K562 (cell line): ENCODE results near the gene VILL. TPM values are rescaled to one million over a fixed set of nuclear protein-coding genes. Genes with fewer than 3 reads are reported as not detected.

Experiments
- ATAC-seq: fragments of 200-7000 bp; cut with Tn5 transposase; 3 replicates; pipeline ENCODE4 v1.9.1; 2020; ENCODE audit warnings: moderate library complexity
- BruUV-seq: library from RNA; stranded (reverse); fragments of 400-500 nt; replicated peaks from 2 replicates; lab custom pipeline; 2021; lab: Mats Ljungman, UMichigan
- CTCF ChIA-PET: fragments of 300-600 bp; formaldehyde crosslinking; extraction: SDS; loops from one replicate; lab custom pipeline; 2021; ENCODE audit warnings: low intra/inter-chr PET ratio; lab: Yijun Ruan, JAX
- POLR2A ChIA-PET: fragments of 300-600, 350-650 bp; sonication (Branson Sonifier 250); formaldehyde crosslinking; extraction: SDS; loops from one replicate; lab custom pipeline; 2021; ENCODE audit warnings: antibody characterized with exemption, inconsistent platforms; lab: Yijun Ruan, JAX
- DNase-seq, 4 experiments: peaks; one replicate each; pipeline versions ENCODE4 v3.0.0 to v3.0.0-alpha.2; 2011 to 2018; ENCODE audit warnings: low spot score in 3 of 4, mixed read lengths in 3 of 4; ENCODE audit errors: extremely low read depth in 1 of 4
- FAIRE-seq: peaks from 2 replicates; lab custom pipeline; 2011; peaks lifted over from hg19 to GRCh38; lab: Jason Lieb, UNC
- H2AFZ ChIP-seq: 2 replicates; pipeline ENCODE4 v1.6.0; 2011; ENCODE audit warnings: low read depth, low read length, control low read depth, inconsistent platforms
- H3K27ac ChIP-seq: fragments of 200-600 bp; 3 replicates; pipeline ENCODE4 v1.8.0; 2011; ENCODE audit warnings: low read depth, mild to moderate bottlenecking, control low read depth, inconsistent platforms, low read length, moderate library complexity, mixed read lengths; ENCODE audit errors: extremely low read depth
- H3K27me3 ChIP-seq, 2 experiments: fragments of 300-600 bp in 1 of 2; 2 replicates in 1 of 2; 3 replicates in 1 of 2; pipeline versions ENCODE4 v1.6.0 to v1.8.0; 2011; ENCODE audit warnings: inconsistent platforms in 2 of 2, low read length in 2 of 2, mild to moderate bottlenecking in 1 of 2, mixed read lengths in 1 of 2, moderate library complexity in 1 of 2; ENCODE audit not compliant: control insufficient read depth in 2 of 2, insufficient read depth in 2 of 2
- H3K36me3 ChIP-seq: fragments of 300-600 bp; 3 replicates; pipeline ENCODE4 v1.8.0; 2011; ENCODE audit warnings: mild to moderate bottlenecking, low read length, inconsistent platforms; ENCODE audit not compliant: control insufficient read depth, insufficient read depth
- H3K4me1 ChIP-seq, 2 experiments: fragments of 200-600 bp in 1 of 2; replicated peaks in 1 of 2; 2 replicates in 1 of 2; 3 replicates in 1 of 2; pipeline versions ENCODE4 v1.5.1 to v1.8.0; 2011; ENCODE audit warnings: inconsistent platforms in 2 of 2, low read length in 2 of 2, mild to moderate bottlenecking in 1 of 2, mixed read lengths in 1 of 2, moderate library complexity in 1 of 2; ENCODE audit not compliant: control insufficient read depth in 2 of 2, insufficient read depth in 2 of 2
- H3K4me2 ChIP-seq: 2 replicates; pipeline ENCODE4 v1.6.1; 2011; ENCODE audit warnings: low read length, control low read depth, inconsistent platforms, mixed read lengths; ENCODE audit not compliant: insufficient read depth
- H3K4me3 ChIP-seq: fragments of 200-600 bp; sonication (generic), shearing (Covaris generic); 2 replicates; pipeline ENCODE4 v1.5.1; 2016; ENCODE audit warnings: control low read depth, inconsistent platforms
- H3K79me2 ChIP-seq: fragments of 200-600 bp; 3 replicates; pipeline ENCODE4 v1.8.0; 2011; ENCODE audit warnings: low read length, inconsistent platforms; ENCODE audit not compliant: control insufficient read depth, insufficient read depth
- H3K9ac ChIP-seq, 2 experiments: 2 replicates each; pipeline versions ENCODE4 v1.6.0 to v1.6.1; 2011; ENCODE audit warnings: low read depth in 2 of 2, low read length in 2 of 2, control low read depth in 1 of 2, inconsistent platforms in 1 of 2, mild to moderate bottlenecking in 1 of 2, mixed read lengths in 1 of 2; ENCODE audit not compliant: insufficient read depth in 1 of 2
- H3K9me1 ChIP-seq: one replicate; pipeline ENCODE4 v1.6.0; 2011; ENCODE audit warnings: inconsistent platforms, mild to moderate bottlenecking, low read length, moderate library complexity; ENCODE audit not compliant: control insufficient read depth, insufficient read depth
- H3K9me3 ChIP-seq: replicated peaks from 2 replicates; pipeline ENCODE4 v1.5.1; 2011; ENCODE audit warnings: low read depth, low read length, inconsistent platforms; ENCODE audit not compliant: control insufficient read depth, insufficient read depth
- H4K20me1 ChIP-seq: replicated peaks from 2 replicates; pipeline ENCODE4 v1.6.1; 2011; ENCODE audit warnings: low read length, inconsistent platforms, mixed read lengths; ENCODE audit not compliant: control insufficient read depth, insufficient read depth
- FIP1L1 ChIP-seq: fragments of 200-400 bp; formaldehyde crosslinking; IDR thresholded peaks from 2 replicates; pipeline ENCODE4 v1.6.1; 2018; ENCODE audit warnings: mild to moderate bottlenecking, low read depth, low read length; ENCODE audit not compliant: poor library complexity, severe bottlenecking
- FOXM1 ChIP-seq, 2 experiments: fragments of 450-650 bp in 1 of 2; sonication (generic) in 1 of 2; formaldehyde crosslinking in 1 of 2; IDR thresholded peaks; 2 replicates each; pipeline versions ENCODE4 v1.6.1 to v1.9.0; 2017 to 2022; ENCODE audit warnings: low read depth in 2 of 2, mild to moderate bottlenecking in 2 of 2, missing genetic modification reagents in 1 of 2, moderate library complexity in 1 of 2
- HDAC6 ChIP-seq: IDR thresholded peaks from 2 replicates; pipeline ENCODE4 v1.6.1; 2012; ENCODE audit warnings: low read depth, mild to moderate bottlenecking, control low read depth, inconsistent platforms, low read length, moderate library complexity
- MAFK ChIP-seq: IDR thresholded peaks from 2 replicates; pipeline ENCODE4 v1.6.1; 2011; ENCODE audit warnings: low read length, improper control_type of control experiment
- NFIC ChIP-seq: fragments of 450-650 bp; IDR thresholded peaks from 2 replicates; pipeline ENCODE4 v1.6.1; 2017; ENCODE audit warnings: mild to moderate bottlenecking, inconsistent platforms
- NR2C1 ChIP-seq, 2 experiments: fragments of 450-650 bp; IDR thresholded peaks; 2 replicates each; pipeline ENCODE4 v1.6.1; 2017; ENCODE audit warnings: mild to moderate bottlenecking in 2 of 2, antibody characterized with exemption in 1 of 2, inconsistent platforms in 1 of 2, missing compliant biosample characterization in 1 of 2, missing genetic modification characterization in 1 of 2
- RBM17 ChIP-seq: fragments of 200-400 bp; formaldehyde crosslinking; IDR thresholded peaks from 2 replicates; pipeline ENCODE4 v1.6.1; 2017; ENCODE audit warnings: low read depth, mild to moderate bottlenecking, low read length, borderline replicate concordance
- SIRT6 ChIP-seq: IDR thresholded peaks from one replicate; pipeline ENCODE4 v1.6.1; 2012; ENCODE audit warnings: low read depth, mild to moderate bottlenecking, control low read depth, inconsistent platforms, low read length, moderate library complexity
- SRSF1 ChIP-seq: fragments of 200-400 bp; formaldehyde crosslinking; IDR thresholded peaks from 2 replicates; pipeline ENCODE4 v1.6.1; 2017; ENCODE audit warnings: mild to moderate bottlenecking, low read depth, low read length, moderate library complexity
- TFE3 ChIP-seq: fragments of 450-650 bp; formaldehyde crosslinking; IDR thresholded peaks from 2 replicates; pipeline ENCODE4 v1.4.0; 2020; ENCODE audit warnings: mild to moderate bottlenecking, mixed read lengths
- U2AF2 ChIP-seq: fragments of 200-400 bp; formaldehyde crosslinking; optimal IDR thresholded peaks from 2 replicates; pipeline ENCODE3; 2017; ENCODE audit warnings: low read depth, mild to moderate bottlenecking, low read length
- ZBTB1 ChIP-seq: sonication (generic); formaldehyde crosslinking; IDR thresholded peaks from 2 replicates; pipeline ENCODE4 v1.8.1; 2023; ENCODE audit warnings: missing genetic modification reagents, low read depth, mild to moderate bottlenecking, borderline replicate concordance
- WGBS: fragments of 100-300 bp; shearing (Covaris generic); methylation state at CpG from one replicate; pipeline ENCODE4 v1.1.6; 2016; ENCODE audit warnings: low coverage, mixed read lengths; ENCODE audit not compliant: insufficient coverage; ENCODE audit errors: missing lambda C conversion rate; 5-methylcytosine and 5-hydroxymethylcytosine counted together
- in situ Hi-C: fragments of 300-500 bp; cut with MboI; formaldehyde crosslinking; loops from 4 replicates; pipeline ENCODE4 v1.15.0; 2018; ENCODE audit warnings: inconsistent platforms, mixed read lengths
- intact Hi-C: fragments of 100-400 bp; cut with micrococcal nuclease; formaldehyde crosslinking; loops from 2 replicates; pipeline ENCODE4 v1.14.2; 2022
- polyA plus RNA-seq, 8 experiments: library from polyadenylated mRNA; depleted of rRNA in 4 of 8; stranded (reverse) in 5 of 8; unstranded in 3 of 8; fragments of >200 nt; fragmentation: Nextera tagmentation in 2 of 8; fragmentation: Illumina TruSeq in 1 of 8; extraction: Ambion mirVana in 2 of 8; extraction: Trizol in 1 of 8; gene quantifications; 2 replicates each; pipeline versions ENCODE4 v1.2.1 to v1.2.3, GENCODE V29; 2011 to 2014; ENCODE audit warnings: inconsistent platforms in 1 of 8, missing spikeins in 1 of 8
- total RNA-seq, 7 experiments: library from RNA; depleted of rRNA in 6 of 7; stranded (reverse); fragments of >200 nt in 6 of 7; fragmentation: Illumina TruSeq in 2 of 7; extraction: Trizol in 2 of 7; gene quantifications; 2 replicates each; pipeline versions ENCODE4 v1.2.1 to v1.2.3, GENCODE V29; 2011 to 2021; ENCODE audit warnings: low replicate concordance in 1 of 7
- TF ChIP-seq, protein P1 (sequence below): fragments of 250-450 bp; sonication (Bioruptor Pico); IDR thresholded peaks from 2 replicates; pipeline ENCODE4 v1.4.0; 2020
- TF ChIP-seq, protein P2 (sequence below), 2 experiments: fragments of 450-650 bp in 1 of 2; sonication (generic) in 1 of 2; formaldehyde crosslinking; conservative IDR thresholded peaks; 2 replicates each; pipeline versions ENCODE4 v1.4.0 to v1.8.1; 2020 to 2022; ENCODE audit warnings: mild to moderate bottlenecking in 1 of 2, missing genetic modification reagents in 1 of 2

VILL gene
- total and polyA plus RNA-seq, 9 of the 15 experiments (the other 6 are each of a cell fraction or from before 2014, with no cell fraction given) = 0.11 to 16.0 (median 8.8) TPM

DNA sequence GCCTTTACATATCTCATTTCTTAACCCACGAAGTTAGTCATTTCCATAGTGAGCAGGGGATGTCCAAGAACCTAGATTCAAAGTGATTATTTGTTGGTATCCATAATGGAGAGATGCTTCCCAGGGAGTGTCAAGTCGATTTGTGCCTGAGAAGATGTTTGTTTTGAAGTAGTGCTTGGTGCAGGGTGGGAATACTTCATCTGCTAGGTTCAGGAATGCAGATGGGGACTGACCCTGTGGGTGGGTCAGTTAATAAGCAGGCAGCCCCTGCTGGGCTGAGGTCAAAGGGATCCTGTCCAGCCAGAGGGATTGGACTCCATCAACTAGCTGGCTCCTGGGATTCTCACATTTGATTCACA is 44.1 kb upstream of the VILL start:
- Histone ChIP-seq H3K36me3 (no peaks in the 10 kb centered on the region), H4K20me1 (peaks cover 6% of the 10 kb centered on the region), H3K9ac (no peak overlapping the region), H3K27me3 (peaks cover 2 to 15% of the 10 kb centered on the region in 2 experiments; a peak in 2 of 5 replicates), H2AFZ (no peak overlapping the region), H3K27ac (no peak overlapping the region), H3K4me2 (no peak overlapping the region), H3K79me2 (no peaks in the 10 kb centered on the region), H3K4me3 (no peak overlapping the region), H3K9me1 (peaks cover 3% of the 10 kb centered on the region), H3K4me1 (peaks cover 0 to 10% of the 10 kb centered on the region in 2 experiments; a peak in 2 of 5 replicates), H3K9me3 (no peaks in the 10 kb centered on the region)
- ChIA-PET CTCF (no interaction called here), POLR2A (interaction anchor here (1.2 kb wide), 1 partner anchor 9 kb away, joined by 6 read pairs; no protein-coding TSS in a partner anchor)
- DNase-seq = no peak
- 3% methylated on average over 2 of the region's 2 CpGs for WGBS
- intact Hi-C loops = no loop called here
- FAIRE-seq = no peak
- no peak for ATAC-seq
- in situ Hi-C loops = no loop called here
- BruUV-seq = no TSS peak
- TF ChIP-seq FOXM1 (IDR thresholded peaks at IDR 0.05; ENCODE audit: low read depth) (no peak), FOXM1 (CRISPR knock-in tag; IDR thresholded peaks at IDR 0.05; ENCODE audit: low read depth) (no peak), ZBTB1 (no peak), SIRT6 (no peak), TFE3 (CRISPR knock-in tag) (no peak), NFIC (no peak), HDAC6 (no peak), MAFK (no peak), NR2C1 (IDR thresholded peaks at IDR 0.05) (no peak), NR2C1 (tag; IDR thresholded peaks at IDR 0.05) (no peak), SRSF1 (no peak), FIP1L1 (no peak), RBM17 (no peak), U2AF2 (no peak)
- TF ChIP-seq, protein P1, sequence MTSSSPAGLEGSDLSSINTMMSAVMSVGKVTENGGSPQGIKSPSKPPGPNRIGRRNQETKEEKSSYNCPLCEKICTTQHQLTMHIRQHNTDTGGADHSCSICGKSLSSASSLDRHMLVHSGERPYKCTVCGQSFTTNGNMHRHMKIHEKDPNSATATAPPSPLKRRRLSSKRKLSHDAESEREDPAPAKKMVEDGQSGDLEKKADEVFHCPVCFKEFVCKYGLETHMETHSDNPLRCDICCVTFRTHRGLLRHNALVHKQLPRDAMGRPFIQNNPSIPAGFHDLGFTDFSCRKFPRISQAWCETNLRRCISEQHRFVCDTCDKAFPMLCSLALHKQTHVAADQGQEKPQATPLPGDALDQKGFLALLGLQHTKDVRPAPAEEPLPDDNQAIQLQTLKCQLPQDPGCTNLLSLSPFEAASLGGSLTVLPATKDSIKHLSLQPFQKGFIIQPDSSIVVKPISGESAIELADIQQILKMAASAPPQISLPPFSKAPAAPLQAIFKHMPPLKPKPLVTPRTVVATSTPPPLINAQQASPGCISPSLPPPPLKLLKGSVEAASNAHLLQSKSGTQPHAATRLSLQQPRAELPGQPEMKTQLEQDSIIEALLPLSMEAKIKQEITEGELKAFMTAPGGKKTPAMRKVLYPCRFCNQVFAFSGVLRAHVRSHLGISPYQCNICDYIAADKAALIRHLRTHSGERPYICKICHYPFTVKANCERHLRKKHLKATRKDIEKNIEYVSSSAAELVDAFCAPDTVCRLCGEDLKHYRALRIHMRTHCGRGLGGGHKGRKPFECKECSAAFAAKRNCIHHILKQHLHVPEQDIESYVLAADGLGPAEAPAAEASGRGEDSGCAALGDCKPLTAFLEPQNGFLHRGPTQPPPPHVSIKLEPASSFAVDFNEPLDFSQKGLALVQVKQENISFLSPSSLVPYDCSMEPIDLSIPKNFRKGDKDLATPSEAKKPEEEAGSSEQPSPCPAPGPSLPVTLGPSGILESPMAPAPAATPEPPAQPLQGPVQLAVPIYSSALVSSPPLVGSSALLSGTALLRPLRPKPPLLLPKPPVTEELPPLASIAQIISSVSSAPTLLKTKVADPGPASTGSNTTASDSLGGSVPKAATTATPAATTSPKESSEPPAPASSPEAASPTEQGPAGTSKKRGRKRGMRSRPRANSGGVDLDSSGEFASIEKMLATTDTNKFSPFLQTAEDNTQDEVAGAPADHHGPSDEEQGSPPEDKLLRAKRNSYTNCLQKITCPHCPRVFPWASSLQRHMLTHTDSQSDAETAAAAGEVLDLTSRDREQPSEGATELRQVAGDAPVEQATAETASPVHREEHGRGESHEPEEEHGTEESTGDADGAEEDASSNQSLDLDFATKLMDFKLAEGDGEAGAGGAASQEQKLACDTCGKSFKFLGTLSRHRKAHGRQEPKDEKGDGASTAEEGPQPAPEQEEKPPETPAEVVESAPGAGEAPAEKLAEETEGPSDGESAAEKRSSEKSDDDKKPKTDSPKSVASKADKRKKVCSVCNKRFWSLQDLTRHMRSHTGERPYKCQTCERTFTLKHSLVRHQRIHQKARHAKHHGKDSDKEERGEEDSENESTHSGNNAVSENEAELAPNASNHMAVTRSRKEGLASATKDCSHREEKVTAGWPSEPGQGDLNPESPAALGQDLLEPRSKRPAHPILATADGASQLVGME (CRISPR knock-in tag) = no peak
- TF ChIP-seq, protein P2, sequence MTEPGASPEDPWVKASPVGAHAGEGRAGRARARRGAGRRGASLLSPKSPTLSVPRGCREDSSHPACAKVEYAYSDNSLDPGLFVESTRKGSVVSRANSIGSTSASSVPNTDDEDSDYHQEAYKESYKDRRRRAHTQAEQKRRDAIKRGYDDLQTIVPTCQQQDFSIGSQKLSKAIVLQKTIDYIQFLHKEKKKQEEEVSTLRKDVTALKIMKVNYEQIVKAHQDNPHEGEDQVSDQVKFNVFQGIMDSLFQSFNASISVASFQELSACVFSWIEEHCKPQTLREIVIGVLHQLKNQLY (CRISPR knock-in tag; conservative IDR thresholded peaks at IDR 0.05) = no peak
